Spleen (tissue), 11 donors: ENCODE measurements around the gene ARMC9. TPM values are rescaled to one million over a fixed set of nuclear protein-coding genes. Genes with fewer than 3 reads are reported as not detected.

Experiments
- DNase-seq: peaks from one replicate; pipeline ENCODE4 v3.0.0-alpha.2; 2020
- H3K27ac ChIP-seq, 8 donors: fragments of 200-600 bp; sonication (generic) in 7 of 8; 1 replicate in 4 of 8; 2 replicates in 4 of 8; pipeline versions ENCODE4 v1.5.0 to v1.8.0; 2016 to 2021; ENCODE audit warnings: inconsistent platforms in 4 of 8, mild to moderate bottlenecking in 4 of 8, moderate library complexity in 1 of 8
- H3K27me3 ChIP-seq, 7 donors: fragments of 200-600 bp; sonication (generic) in 6 of 7; replicated peaks in 1 of 7; 1 replicate in 4 of 7; 2 replicates in 3 of 7; pipeline versions ENCODE4 v1.5.0 to v1.8.0; 2016 to 2021; ENCODE audit warnings: inconsistent platforms in 3 of 7, mild to moderate bottlenecking in 1 of 7
- H3K36me3 ChIP-seq, 6 donors: fragments of 200-600 bp; sonication (generic) in 5 of 6; 1 replicate in 4 of 6; 2 replicates in 2 of 6; pipeline versions ENCODE4 v1.5.0 to v1.8.0; 2016 to 2021; ENCODE audit warnings: inconsistent platforms in 2 of 6
- H3K4me1 ChIP-seq, 6 donors: fragments of 200-600 bp; sonication (generic) in 5 of 6; 1 replicate in 3 of 6; 2 replicates in 3 of 6; pipeline versions ENCODE4 v1.5.0 to v1.8.0; 2016 to 2021; ENCODE audit warnings: inconsistent platforms in 3 of 6
- H3K4me3 ChIP-seq, 8 donors: fragments of 200-600 bp; sonication (generic) in 7 of 8; 1 replicate in 4 of 8; 2 replicates in 4 of 8; pipeline versions ENCODE4 v1.5.0 to v1.8.0; 2016 to 2021; ENCODE audit warnings: inconsistent platforms in 4 of 8, mild to moderate bottlenecking in 4 of 8, moderate library complexity in 2 of 8
- H3K9me3 ChIP-seq, 8 donors: fragments of 200-600 bp; sonication (generic) in 7 of 8; 1 replicate in 4 of 8; 2 replicates in 4 of 8; pipeline versions ENCODE4 v1.5.0 to v1.8.0; 2016 to 2021; ENCODE audit warnings: inconsistent platforms in 4 of 8
- POLR2A ChIP-seq, 3 donors: fragments of 450-650 bp; IDR thresholded peaks; one replicate each; pipeline ENCODE4 v1.5.1; 2017; ENCODE audit warnings: antibody characterized with exemption in 3 of 3, mild to moderate bottlenecking in 1 of 3
- POLR2AphosphoS5 ChIP-seq, 3 donors: sonication (generic); formaldehyde crosslinking; IDR thresholded peaks; one replicate each; pipeline ENCODE4 v1.5.1; 2017; ENCODE audit warnings: antibody characterized with exemption in 3 of 3
- WGBS, 5 donors: extraction: QIAGEN DNeasy Blood & Tissue Kit in 3 of 5; methylation state at CpG; one replicate each; pipeline versions ENCODE4 v1.1.5 to v1.1.7; 2013 to 2018; 5-methylcytosine and 5-hydroxymethylcytosine counted together
- intact Hi-C: fragments of 100-400 bp; cut with DNase I; formaldehyde crosslinking; loops from one replicate; pipeline ENCODE4 v1.15.0; 2023; ENCODE audit warnings: low total_unique reads
- polyA plus RNA-seq, 3 donors: library from polyadenylated mRNA; stranded (reverse); fragments of 200-250 nt; gene quantifications; one replicate each; pipeline ENCODE4 v1.2.1, GENCODE V29; 2013
- total RNA-seq, 7 donors: library from RNA; depleted of rRNA in 3 of 7; stranded (reverse); fragments of >200 nt in 3 of 7; fragmentation: NEBNext Ultra II Directional in 4 of 7; extraction: Animal tissue kit (Norgen Biotek cat#: 25700) in 4 of 7; gene quantifications; one replicate each; pipeline versions ENCODE4 v1.1.0 to v1.2.1, GENCODE V29; 2016 to 2021
- TF ChIP-seq, protein P1 (sequence below), 11 experiments: fragments of 200-600 bp in 7 of 11; fragments of 450-650 bp in 4 of 11; sonication (generic) in 4 of 11; IDR thresholded peaks in 8 of 11; conservative IDR thresholded peaks in 3 of 11; 1 replicate in 7 of 11; 2 replicates in 4 of 11; pipeline versions ENCODE4 v1.4.0 to v1.8.0; 2016 to 2021; ENCODE audit warnings: antibody characterized with exemption in 11 of 11, inconsistent platforms in 4 of 11, mild to moderate bottlenecking in 1 of 11
- donor health status: healthy with polysubstance abuse.
- donor health status: DM: no; HTN: no; CAD: no; lungs with moderate emphysema.
- donor health status: DM: no; HTN: no; CAD: no.
- donor health status: Bipolar disorder and iron deficiency.
- donor health status: healthy.
- donor health status: DM: no; HTN: no; CAD: no.
- donor health status: DM: yes; HTN: yes; CAD: no.

Gene ARMC9
- total and polyA plus RNA-seq, 10 donors = 0.83 to 8.9 (median 4.7) TPM

GRCh38 chr2:231378026-231378722 lies 179.7 kb downstream of the ARMC9 start:
- no peaks in the 10 kb centered on the region for H3K9me3 ChIP-seq
- TF ChIP-seq POLR2AphosphoS5 (IDR thresholded peaks at IDR 0.05) (no peak), POLR2A (IDR thresholded peaks at IDR 0.05) (no peak)
- TF ChIP-seq, protein P1, sequence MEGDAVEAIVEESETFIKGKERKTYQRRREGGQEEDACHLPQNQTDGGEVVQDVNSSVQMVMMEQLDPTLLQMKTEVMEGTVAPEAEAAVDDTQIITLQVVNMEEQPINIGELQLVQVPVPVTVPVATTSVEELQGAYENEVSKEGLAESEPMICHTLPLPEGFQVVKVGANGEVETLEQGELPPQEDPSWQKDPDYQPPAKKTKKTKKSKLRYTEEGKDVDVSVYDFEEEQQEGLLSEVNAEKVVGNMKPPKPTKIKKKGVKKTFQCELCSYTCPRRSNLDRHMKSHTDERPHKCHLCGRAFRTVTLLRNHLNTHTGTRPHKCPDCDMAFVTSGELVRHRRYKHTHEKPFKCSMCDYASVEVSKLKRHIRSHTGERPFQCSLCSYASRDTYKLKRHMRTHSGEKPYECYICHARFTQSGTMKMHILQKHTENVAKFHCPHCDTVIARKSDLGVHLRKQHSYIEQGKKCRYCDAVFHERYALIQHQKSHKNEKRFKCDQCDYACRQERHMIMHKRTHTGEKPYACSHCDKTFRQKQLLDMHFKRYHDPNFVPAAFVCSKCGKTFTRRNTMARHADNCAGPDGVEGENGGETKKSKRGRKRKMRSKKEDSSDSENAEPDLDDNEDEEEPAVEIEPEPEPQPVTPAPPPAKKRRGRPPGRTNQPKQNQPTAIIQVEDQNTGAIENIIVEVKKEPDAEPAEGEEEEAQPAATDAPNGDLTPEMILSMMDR (IDR thresholded peaks at IDR 0.05 in 8 of 11, conservative IDR thresholded peaks at IDR 0.05 in 3 of 11) = no peak
- WGBS, 5 donors = 65 to 79% (median 72%) methylated on average over 13 of the region's 13 CpGs
- no peak overlapping the region for H3K4me3 ChIP-seq
- intact Hi-C loops = no loop called here
- DNase-seq = no peak
- H3K27me3 ChIP-seq = no peaks in the 10 kb centered on the region
- H3K4me1 ChIP-seq = no peaks in the 10 kb centered on the region
- no peaks in the 10 kb centered on the region for H3K36me3 ChIP-seq
- H3K27ac ChIP-seq = no peak overlapping the region

DNA sequence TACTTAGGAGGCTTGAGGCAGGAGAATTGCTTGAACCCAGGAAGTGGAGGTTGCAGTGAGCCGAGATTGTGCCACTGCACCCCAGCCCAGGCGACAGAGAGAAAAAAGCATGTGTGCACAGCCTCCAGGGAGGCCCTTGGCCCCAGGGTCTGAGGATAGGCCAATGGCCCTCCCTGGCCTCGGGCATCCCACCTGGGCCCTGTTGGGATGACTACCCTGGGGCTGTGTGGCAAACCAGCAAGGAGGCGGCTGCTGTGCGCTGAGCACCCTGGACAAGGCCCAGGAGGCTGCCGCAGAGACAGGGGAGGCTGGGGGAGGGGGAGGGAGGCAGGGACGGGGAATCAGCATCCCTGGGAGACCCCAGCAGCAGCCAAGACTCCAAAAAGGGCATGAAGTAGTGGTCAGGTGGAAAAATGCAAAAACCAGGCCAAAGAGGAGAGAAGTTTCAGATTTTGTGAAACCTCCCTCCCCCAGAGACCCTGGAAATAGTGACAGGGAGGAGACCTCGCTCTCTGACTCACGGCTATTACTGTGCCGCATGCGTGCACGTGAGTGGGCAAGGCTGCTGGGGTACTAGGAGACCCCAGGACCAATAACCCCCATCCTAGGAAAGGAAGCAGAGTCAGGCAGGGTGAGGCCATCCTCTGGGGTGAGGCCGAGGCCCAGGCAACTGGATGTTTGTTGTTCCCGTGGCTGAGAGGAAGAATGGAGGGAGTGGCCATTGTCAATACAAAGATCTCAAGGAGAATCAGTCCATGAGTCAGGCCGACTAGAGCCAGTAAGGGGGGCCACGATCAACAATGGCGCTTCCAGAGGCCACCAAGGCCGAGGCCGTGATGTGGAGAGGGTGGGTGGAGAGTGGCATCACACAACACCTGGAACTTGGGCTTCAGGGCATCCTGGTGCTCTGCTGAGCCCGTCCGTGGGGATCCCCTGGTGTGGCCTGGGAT lies 181.1 kb downstream of the ARMC9 start:
- Histone ChIP-seq H3K9me3 (peaks cover 0 to 4% (median under 1%) of the 10 kb centered on the region in 8 donors), H3K4me1 (no peaks in the 10 kb centered on the region), H3K36me3 (no peaks in the 10 kb centered on the region), H3K27me3 (no peaks in the 10 kb centered on the region), H3K27ac (no peak overlapping the region), H3K4me3 (no peak overlapping the region)
- no peak for DNase-seq
- intact Hi-C loops = no loop called here
- TF ChIP-seq, protein P1 (IDR thresholded peaks at IDR 0.05 in 8 of 11, conservative IDR thresholded peaks at IDR 0.05 in 3 of 11) = no peak
- TF ChIP-seq POLR2A (IDR thresholded peaks at IDR 0.05) = no peak
- TF ChIP-seq POLR2AphosphoS5 (IDR thresholded peaks at IDR 0.05) = no peak
- WGBS, 5 donors = 86 to 88% (median 87%) methylated on average over 20 to 21 of the region's 21 CpGs

- peaks cover 0 to 11% (median 6%) of the 10 kb centered on the region in 8 donors for H3K9me3 ChIP-seq
- no peak overlapping the region for H3K4me3 ChIP-seq
- no peaks in the 10 kb centered on the region for H3K27me3 ChIP-seq
- H3K4me1 ChIP-seq = no peaks in the 10 kb centered on the region
- H3K36me3 ChIP-seq = no peaks in the 10 kb centered on the region
- no peak for TF ChIP-seq POLR2A (IDR thresholded peaks at IDR 0.05)
- no peak for TF ChIP-seq POLR2AphosphoS5 (IDR thresholded peaks at IDR 0.05)
- TF ChIP-seq, protein P1 (IDR thresholded peaks at IDR 0.05 in 8 of 11, conservative IDR thresholded peaks at IDR 0.05 in 3 of 11) = no peak
- no peak overlapping the region for H3K27ac ChIP-seq
- DNase-seq = no peak
- intact Hi-C loops = no loop called here
- WGBS, 5 donors = 91 to 94% (median 93%) methylated on average over 7 to 10 of the region's 10 CpGs
These were observed 181.9 kb downstream of the ARMC9 start for GRCh38 chr2:231380307-231380706.
